GM18867 (cell line): ENCODE measurements around the gene MGAT1.

Experiments used
- ATAC-seq: cut with Tn5 transposase; IDR thresholded peaks from one replicate; pipeline ENCODE4 v1.9.1; 2021; ENCODE audit warnings: mild to moderate bottlenecking, moderate library complexity; ENCODE audit not compliant: unreplicated experiment

The MGAT1 gene

GRCh38 chr5:180824630-180825476, 22.2 kb upstream of the MGAT1 start:
- ATAC-seq = no peak

- no peak for ATAC-seq
Observed at GRCh38 chr5:180823940-180824629, 21.5 kb upstream of the MGAT1 start.

- ATAC-seq = no peak
Observed at GRCh38 chr5:180823346-180823745, 20.7 kb upstream of the MGAT1 start.

DNA sequence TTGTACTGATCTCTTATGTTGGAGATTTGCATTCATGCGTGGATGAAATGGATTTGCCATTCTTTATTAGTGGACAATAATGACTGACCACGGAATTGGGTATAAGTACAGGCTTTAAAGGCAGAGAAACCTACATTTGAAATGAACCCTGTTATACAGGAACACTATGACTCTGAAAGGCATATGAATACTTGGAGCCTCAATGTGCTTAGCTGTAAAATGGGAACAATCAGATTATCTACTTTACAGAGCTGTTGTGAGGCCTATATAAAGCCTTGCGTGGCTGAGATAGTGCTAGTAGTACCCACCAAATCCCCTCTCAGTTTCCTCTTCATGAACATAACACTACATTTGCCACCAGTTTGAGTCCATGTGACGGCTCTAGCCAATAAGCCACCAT, 18.9 kb upstream of the MGAT1 start:
- ATAC-seq = no peak

DNA sequence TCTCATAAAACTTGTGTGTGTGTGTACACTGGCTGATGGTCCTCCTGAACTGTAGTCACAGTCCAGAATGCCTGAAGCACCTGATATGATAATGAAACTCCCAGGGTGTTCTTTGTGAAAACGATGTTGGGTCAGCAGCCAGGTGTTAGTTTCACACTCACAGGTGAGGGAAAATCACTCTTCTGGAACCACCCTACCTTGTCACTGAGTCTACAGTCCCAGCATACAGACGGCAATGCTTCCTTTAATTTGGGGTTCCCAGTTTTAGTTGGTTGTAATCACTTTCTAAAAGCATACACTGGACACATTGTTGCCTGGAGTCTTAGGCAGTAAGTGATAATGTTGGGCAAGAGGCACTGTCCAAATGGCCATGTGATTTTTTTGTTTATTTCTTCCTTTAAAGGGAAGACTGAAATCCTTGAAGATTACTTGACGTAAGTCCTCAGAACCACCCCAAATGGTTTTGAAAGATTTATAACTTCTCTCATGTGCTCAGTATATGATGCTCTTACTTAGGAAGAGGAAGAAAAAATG, 18.2 kb upstream of the MGAT1 start:
- peak; percentile 83 for ATAC-seq

- ATAC-seq = no peak
Observed at GRCh38 chr5:180818677-180819341, 16.2 kb upstream of the MGAT1 start.

GRCh38 chr5:180817893-180818674, 15.5 kb upstream of the MGAT1 start:
- peak; percentile 27 for ATAC-seq

DNA sequence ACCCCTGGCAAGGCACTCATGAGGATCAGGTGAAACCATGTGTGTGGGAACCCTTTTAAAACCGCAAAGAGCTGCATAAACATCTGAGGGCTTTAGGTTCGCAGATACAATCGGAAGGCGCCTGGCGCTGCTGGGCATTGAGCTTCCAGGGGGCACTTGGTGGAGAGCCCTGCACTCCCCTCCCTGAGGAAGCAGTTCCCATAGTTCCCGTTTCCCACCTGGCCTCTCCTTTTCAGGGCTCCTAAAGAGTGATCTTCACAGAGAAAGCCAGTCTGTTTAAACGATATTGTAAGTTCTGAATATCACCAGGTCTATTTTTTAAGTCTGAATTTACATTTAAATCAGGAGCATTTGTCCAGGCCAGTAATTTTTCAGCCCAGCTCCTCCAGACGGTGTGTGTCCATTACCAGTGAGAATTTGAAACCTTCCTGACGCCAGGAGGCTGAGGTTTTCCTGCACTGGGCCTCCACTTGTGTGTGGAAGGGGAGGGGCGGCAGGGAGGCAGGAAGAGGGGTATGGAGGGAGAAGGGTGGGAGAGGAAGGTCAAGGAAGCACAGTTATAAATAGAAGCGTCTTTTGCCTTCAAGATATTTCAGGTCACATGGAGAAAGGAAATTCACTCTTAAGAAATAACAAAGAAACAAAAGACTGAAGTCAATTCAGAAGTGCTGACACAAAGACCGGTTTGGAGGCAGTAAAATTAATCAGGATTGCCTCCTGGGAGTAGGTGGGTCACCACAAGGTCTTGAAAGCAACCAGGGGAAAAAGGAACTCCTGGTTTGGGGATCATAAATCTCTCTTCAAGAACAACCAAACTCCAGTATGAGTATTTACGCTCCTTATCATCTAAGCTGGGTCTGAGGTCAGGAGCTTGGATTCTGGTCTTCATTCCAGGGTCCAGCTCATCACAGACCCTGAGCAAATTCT, 14.3 kb upstream of the MGAT1 start:
- no peak for ATAC-seq

- ATAC-seq = no peak
Observed at GRCh38 chr5:180815293-180815917, 12.8 kb upstream of the MGAT1 start.

- no peak for ATAC-seq
Observed at GRCh38 chr5:180813420-180813819, 10.8 kb upstream of the MGAT1 start.

- ATAC-seq = no peak
Observed at GRCh38 chr5:180811623-180812124, 9.1 kb upstream of the MGAT1 start.

DNA sequence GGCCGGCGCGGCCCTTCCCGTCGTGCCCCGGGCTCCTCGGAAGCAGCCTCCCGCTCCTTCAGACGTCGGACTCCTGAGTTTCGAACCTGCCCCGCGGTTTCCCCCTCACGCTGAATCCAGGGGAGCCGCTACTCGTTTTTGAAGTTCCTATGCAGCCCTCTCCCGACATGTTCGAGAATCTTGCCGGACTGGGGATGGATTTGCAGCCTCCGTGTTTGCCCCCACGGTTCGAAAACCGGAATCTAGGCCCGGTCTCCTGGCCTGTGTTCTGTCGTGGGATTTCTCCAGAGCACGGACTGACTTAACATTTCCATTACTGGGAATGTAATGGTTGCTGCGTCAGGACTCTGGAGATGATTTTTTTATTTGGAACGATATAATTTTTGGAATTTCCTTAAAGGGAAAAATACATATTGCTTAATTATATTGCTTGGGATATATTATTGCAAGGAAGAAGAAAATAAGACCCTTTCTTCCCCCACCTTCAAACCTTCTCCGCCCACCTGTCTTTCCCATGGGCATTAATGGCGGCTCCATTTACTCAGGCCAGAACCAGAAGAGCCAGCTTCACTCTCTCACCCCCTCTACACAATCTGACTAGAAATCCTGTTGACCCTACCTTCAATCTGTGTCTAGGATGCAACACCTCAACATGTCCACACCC, 8.5 kb upstream of the MGAT1 start:
- no peak for ATAC-seq

- ATAC-seq = peak; percentile 70
Observed at GRCh38 chr5:180810210-180810958, 7.8 kb upstream of the MGAT1 start.

GRCh38 chr5:180809403-180810209, 7.0 kb upstream of the MGAT1 start:
- peak; percentile 61 for ATAC-seq

- ATAC-seq = no peak
Observed at GRCh38 chr5:180808461-180809000, 5.9 kb upstream of the MGAT1 start.

DNA sequence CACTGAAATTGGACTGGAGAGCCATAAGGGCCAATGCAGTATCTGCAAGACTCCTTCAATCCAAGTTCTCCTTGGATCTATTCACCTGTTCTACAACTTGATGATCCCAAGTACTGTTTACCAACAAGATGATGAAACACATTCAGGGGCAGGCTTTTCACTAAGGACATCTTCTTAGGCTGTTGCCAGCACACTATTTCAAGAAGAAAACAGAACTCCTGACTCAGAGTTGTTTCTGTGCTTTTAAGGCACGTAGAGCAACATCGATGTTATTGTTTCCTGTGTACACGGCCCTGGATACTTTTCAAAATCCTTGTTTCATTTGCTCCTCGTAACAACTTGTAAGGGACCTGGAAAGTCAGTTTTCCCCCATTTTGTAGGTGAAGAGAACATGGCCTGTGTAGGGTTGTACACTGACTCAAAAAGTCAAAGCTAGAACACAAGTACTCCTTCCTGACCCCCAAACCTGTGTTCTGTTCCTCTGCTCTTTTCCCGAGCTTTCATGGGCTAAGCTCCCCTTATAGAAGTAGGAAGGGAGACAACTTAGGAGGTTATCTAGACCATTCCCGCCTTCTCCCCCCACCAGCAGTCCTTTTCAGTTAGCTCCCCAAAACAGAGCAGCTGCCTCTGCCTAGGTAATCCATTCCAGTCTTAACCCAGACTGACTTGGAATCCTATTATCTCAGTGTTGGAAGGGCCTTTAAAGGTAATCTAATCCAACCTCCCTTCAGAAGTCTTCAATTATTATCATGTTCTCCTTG, 5.2 kb upstream of the MGAT1 start:
- ATAC-seq = no peak
